ENCODE measurements around the gene FBXO2.
A peak's percentile ranks its signal among the peaks of the same experiment; 100 is the strongest.

FBXO2 gene

DNA sequence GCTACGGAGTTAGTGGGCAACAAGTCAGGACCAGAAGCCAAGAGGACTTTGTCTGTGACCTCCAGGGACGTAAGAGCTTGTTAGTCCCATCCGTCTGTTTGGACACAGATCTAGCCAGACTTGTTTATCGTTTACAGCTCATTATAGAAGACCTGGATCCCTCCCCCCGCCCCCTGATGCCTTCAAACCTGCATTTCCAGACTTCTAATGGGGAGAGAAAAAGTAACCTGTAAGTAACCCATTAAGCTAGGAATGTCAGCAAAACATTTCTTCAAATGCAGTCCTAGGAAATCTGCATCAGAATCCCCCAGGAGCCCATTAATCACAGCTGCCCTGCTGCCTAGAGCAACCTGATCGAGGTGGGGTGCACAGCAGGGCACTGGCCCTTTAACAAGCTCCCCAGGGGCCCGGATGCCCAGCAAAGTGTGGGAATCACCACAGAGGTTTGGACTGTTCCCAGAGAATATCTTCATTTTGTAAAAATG is 28.1 kb upstream of the FBXO2 start:
- DNase-seq (ENCODE audit: low read depth in 3 of 3, low spot score in 1 of 3) = no peak

- DNase-seq (ENCODE audit: low read depth in 3 of 3, low spot score in 1 of 3) = peak; percentile 67 to 88 (median 78)
Observed at GRCh38 chr1:11681071-11681771, 27.0 kb upstream of the FBXO2 start, which contains the start of gene MAD2L2. Gene MAD2L2, minus strand, starts transcription at chr1:11681148. Its CDS starts 547 bp downstream, at chr1:11680601.

DNA sequence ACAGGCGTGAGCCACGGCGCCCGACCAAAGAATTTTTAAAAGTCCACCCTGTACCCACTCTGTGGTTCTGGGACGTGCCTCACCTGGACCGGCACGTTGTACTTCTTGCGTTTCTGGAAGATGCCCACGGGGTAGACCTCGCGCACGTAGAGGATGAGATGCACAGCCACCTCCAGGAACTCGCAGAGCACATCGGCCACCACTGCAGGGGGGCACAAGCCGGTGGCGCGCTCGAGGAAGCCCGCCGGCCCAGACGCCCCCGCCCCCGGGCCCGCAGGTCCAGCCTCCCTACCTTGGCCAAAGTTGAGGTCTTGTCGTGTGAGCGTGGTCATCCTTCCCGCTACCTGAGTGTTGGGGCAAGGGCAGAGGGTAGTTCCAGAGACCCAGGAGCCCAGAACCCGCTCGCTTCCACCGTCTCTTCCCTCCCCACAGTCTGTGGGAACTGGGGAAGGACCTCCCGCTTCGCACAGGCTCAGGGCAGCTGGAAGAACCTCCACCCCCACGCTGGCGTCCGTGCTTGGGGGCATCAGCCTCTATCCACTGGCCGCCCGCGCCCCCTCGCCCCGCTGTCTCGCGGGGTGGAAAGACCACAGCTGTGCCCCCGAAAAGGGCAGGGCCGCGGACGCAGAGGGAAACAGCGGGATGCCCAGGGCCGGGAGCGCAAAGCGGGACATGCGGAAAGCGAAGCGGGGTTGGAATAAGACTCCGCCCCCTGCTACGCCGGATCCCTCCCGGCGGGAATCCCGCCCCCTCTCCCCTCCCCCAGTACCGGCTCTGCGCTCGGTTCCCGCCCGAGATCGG is 26.2 kb upstream of the FBXO2 start:
- peak in 1 of 3 donors; percentile 6 for DNase-seq (ENCODE audit: low read depth in 3 of 3, low spot score in 1 of 3)

DNA sequence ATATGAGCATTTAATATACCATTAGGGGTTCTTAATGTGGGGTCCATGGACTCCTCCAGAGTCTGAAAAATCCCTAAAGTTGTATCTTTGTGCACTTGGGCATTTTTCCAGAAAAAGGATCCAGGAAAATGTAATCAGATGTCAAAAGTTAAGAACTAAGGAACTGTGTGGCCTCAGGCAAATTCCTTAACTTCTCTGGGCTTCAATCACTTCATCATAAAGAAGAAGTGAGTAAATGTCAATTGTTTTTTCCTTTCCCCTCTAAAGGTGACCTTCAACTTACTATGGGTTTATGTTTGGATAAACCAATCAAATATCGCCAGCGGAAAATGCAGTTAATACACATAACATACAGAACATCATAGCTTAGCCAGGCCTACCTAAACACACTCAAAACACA is 24.2 kb upstream of the FBXO2 start:
- no peak for DNase-seq (ENCODE audit: low read depth in 3 of 3, low spot score in 1 of 3)

- no peak for DNase-seq (ENCODE audit: low read depth in 3 of 3, low spot score in 1 of 3)
Observed at GRCh38 chr1:11676386-11677103, 22.3 kb upstream of the FBXO2 start.

DNA sequence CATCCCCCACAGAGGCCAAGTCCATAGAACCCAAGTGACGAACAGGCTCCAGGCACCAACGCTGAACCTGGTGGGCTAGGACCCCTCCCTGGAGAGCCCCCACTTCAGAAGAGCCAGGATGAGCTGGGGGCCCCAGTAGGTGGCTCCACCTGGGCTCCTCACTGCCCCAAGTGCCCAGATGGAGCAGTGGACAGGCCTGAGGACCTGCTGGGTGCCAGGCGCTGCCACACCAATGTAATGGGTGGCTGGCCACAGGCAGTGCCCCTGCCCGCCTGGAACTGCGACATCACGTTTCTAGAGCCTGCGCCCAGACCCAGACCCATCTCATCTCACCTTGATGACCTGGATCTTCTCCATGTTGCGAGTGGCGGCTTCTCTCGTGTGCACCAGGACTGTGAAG is 21.1 kb upstream of the FBXO2 start:
- no peak for DNase-seq (ENCODE audit: low read depth in 3 of 3, low spot score in 1 of 3)

GRCh38 chr1:11674488-11674887 is 20.3 kb upstream of the FBXO2 start:
- DNase-seq (ENCODE audit: low read depth in 3 of 3, low spot score in 1 of 3) = no peak

DNA sequence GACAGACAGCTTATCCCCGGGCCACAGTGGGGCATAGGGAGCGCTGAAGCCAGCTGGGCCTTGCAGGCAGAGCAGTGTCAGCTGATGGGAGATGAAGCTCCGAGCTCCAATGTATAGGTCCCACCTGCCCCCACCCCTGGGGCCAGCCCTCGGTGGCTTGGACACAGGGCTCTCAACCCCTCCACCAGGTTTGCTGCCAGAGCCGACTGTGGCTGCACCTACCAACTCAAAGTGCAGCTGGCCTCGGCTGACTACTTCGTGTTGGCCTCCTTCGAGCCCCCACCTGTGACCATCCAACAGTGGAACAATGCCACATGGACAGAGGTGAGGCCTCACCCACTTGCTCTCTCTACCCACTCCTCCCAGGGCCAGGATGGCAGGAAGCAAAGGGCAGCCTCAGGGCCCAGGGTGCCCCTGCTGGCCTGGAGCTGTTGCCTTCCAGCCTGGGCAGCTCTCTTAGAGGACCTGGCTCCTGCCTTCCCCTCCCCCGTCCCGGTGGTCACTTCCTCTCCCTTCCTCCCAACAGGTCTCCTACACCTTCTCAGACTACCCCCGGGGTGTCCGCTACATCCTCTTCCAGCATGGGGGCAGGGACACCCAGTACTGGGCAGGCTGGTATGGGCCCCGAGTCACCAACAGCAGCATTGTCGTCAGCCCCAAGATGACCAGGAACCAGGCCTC is 19.0 kb upstream of the FBXO2 start:
- DNase-seq (ENCODE audit: low read depth in 3 of 3, low spot score in 1 of 3) = no peak

DNA sequence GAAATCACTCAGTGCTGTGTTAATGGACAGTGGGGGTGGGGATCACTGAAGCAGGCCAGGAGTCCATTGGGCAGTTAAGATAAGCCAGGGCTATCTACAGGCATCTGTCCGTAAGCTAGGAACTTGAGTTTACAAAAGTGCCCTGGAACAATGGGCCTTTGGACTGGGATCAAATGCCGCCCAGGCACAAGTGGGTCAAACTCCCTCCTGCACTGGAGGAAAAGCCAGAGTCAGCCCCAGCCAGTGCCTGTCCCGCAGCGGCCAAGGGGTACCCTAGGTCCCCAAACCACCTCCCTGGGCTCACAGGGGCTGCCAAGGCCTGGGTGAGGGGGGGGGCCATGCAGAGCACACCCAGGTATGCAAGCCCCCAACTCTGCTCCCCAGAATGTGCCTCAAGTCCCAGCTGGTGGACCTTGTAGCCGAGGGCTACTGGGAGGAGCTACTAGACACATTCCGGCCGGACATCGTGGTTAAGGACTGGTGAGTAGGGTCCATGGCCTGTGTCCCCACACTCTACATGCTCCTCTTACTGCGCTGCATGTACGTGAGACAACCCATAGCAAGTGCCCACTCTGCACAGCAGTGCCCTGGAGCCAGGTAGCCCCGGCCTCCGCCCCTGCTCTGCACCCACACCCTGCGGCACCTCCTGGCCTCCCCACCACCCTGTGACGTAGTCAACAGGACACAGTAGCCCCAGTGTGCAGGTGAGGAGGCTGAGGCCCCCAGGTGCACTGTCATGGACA is 17.5 kb upstream of the FBXO2 start:
- no peak for DNase-seq (ENCODE audit: low read depth in 3 of 3, low spot score in 1 of 3)

GRCh38 chr1:11671205-11671543 is 16.9 kb upstream of the FBXO2 start:
- DNase-seq (ENCODE audit: low read depth in 3 of 3, low spot score in 1 of 3) = no peak

- no peak for DNase-seq (ENCODE audit: low read depth in 3 of 3, low spot score in 1 of 3)
Observed at GRCh38 chr1:11670747-11671146, 16.5 kb upstream of the FBXO2 start.

DNA sequence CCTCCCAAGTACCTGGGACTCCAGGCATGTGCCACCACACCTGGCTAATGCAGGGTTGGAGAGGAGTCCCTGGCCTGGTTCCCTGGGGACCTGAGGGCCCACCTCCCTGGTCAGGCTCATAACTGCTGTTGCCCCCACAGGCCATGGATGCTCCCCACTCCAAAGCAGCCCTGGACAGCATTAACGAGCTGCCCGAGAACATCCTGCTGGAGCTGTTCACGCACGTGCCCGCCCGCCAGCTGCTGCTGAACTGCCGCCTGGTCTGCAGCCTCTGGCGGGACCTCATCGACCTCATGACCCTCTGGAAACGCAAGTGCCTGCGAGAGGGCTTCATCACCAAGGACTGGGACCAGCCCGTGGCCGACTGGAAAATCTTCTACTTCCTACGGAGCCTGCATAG is 14.3 kb upstream of the FBXO2 start:
- no peak for DNase-seq (ENCODE audit: low read depth in 3 of 3, low spot score in 1 of 3)

DNA sequence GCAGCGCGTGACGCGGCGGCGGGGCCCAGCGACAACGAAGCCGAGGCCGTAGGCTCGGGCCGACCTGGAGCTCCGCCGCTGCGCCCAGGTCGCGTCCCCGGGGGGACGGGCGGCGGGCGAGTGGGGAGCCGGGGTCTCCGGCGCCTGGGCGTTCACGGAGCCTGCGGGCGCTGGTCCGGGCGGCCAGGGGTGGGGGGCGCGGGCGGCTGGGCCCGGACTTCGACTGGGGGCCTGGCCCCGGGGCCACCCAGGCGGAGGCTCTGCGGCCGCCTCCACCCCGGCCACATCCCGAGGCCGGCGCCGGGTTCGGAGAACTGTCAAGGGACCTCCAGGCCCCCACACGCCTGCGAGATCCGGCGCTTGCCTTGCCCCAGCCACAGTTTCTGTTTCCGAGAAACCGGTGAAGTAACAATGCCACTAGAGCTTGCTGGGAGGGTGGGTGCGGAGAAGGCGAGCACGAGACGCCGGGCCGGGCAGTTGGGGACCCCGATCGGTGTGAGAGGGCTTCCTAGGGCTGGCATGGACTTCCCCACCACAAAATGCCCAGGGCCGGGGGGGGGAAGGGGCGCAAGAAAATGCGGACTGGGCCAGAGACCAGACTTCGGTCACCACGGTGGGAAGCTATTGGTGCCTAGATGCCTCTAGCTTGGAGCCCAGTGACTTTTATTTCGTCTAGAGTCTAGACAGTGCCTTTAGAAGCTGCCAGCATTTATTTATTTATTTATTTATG is 10.3 kb upstream of the FBXO2 start:
- peak in 1 of 3 donors; percentile 35 for DNase-seq (ENCODE audit: low read depth in 3 of 3, low spot score in 1 of 3)

DNA sequence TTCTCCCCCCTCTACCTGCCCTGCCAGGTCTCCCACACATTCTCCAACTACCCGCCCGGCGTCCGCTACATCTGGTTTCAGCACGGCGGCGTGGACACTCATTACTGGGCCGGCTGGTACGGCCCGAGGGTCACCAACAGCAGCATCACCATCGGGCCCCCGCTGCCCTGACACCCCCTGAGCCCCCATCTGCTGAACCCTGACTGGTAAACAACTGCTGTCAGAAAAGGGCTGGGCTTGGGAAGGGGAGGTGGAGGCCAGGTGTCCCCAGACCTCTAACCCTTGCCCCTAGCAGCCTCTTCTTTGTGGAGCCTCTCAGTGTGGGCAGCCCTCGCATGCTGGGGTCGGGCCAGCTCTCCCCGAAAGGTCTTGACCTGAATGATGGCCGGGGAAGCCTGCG is 6.9 kb upstream of the FBXO2 start:
- no peak for DNase-seq (ENCODE audit: low read depth in 3 of 3, low spot score in 1 of 3)

DNA sequence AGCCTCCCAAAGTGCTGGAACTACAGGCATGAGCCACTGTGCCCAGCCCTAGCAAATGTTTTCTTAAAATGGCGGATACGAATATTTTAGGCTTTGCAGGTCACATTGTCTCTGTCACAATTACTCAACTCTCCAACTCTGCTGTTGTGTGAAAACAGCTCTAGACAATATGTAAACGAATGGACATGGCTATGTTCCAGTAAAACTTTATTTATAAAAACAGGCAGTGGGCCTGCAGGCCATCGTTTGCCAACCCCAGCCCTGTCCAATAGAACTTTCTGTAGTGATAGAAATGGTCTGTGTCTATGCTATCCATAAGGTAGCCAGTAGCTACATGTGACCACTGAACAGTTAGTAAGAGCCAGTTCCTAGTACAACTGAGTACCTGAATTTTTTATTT is 5.5 kb upstream of the FBXO2 start:
- no peak for DNase-seq (ENCODE audit: low read depth in 3 of 3, low spot score in 1 of 3)

DNA sequence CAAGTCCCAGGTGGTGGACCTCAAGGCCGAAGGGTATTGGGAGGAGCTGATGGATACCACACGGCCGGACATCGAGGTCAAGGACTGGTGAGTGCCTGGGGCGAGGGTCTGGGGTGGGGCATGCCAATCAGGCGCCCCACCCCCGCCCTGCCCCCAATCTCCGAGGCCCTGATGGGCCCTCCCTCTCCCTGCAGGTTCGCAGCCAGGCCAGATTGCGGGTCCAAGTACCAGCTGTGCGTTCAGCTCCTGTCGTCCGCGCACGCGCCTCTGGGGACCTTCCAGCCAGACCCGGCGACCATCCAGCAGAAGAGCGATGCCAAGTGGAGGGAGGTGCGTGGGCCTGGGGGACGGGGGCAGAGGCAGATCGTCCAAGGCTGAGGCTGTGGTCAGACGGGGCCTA is 4.3 kb upstream of the FBXO2 start:
- no peak for DNase-seq (ENCODE audit: low read depth in 3 of 3, low spot score in 1 of 3)

- no peak for DNase-seq (ENCODE audit: low read depth in 3 of 3, low spot score in 1 of 3)
Observed at GRCh38 chr1:11657654-11658053, 3.4 kb upstream of the FBXO2 start.

GRCh38 chr1:11654939-11655808 is 945 bp upstream of the FBXO2 start:
- no peak for DNase-seq (ENCODE audit: low read depth in 3 of 3, low spot score in 1 of 3)

- DNase-seq (ENCODE audit: low read depth in 3 of 3, low spot score in 1 of 3) = no peak
Observed at GRCh38 chr1:11653861-11654136, 430 bp downstream of the FBXO2 start.
